T-helper 1 cell treated with Interleukin-12 subunit alpha and Interleukin-12 subunit beta and Interleukin-4 antibody, amounts not matched to agents 30 ng/mL and 1 ng/mL, for 36 hours (primary cell): ENCODE results near the gene ZNF775. TPM values are rescaled to one million over a fixed set of nuclear protein-coding genes. Genes with fewer than 3 reads are reported as not detected.

Experiments used
- intact Hi-C: fragments of 100-400 bp; cut with micrococcal nuclease; formaldehyde crosslinking; loops from one replicate; pipeline ENCODE4 v1.15.1; 2024
- total RNA-seq: library from RNA; stranded (reverse); gene quantifications from 2 replicates; pipeline ENCODE4 v1.2.3, GENCODE V29; 2022

Gene ZNF775
- total RNA-seq, 1 donor from 2014 or later: 6.2 TPM

DNA sequence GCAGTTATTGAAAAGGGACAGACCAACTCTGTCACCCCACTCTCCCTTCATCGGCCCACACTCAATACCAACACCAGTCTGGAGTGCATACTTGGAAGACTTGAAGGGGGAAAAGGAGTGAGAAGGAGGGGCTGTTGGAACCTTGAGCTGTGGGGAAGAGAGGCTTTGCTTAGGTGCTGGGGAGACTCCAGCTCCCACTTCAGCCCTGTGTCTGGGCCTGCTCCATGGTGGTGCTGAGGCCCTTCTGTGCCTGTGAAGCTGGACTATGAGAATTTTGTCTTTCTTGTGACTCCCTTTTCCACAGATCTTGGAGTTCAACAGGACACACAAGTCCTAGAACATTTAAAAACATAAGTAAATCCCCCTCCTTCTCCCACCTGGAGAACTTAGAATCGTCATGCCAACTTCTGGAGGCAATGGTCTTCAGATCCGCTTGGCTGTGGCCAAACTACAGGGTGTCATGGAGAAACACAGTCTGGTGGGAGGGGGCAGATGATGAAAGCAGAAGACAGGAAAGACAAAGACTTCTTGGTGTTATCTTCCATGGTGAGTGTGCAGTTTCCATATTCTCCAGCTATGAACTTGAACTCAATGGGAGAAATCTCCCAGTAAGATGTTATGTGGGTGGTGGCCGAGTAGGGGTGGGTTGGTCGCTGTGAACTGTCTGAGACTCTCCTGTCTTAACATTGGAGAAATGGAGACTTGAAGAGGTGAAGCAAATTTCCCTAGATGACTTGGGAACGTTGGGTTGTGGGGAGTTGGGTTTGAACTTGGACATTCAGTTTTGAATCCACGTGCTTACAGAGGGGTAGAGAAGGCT, 52.9 kb downstream of the ZNF775 start:
- intact Hi-C loops: no loop called here

DNA sequence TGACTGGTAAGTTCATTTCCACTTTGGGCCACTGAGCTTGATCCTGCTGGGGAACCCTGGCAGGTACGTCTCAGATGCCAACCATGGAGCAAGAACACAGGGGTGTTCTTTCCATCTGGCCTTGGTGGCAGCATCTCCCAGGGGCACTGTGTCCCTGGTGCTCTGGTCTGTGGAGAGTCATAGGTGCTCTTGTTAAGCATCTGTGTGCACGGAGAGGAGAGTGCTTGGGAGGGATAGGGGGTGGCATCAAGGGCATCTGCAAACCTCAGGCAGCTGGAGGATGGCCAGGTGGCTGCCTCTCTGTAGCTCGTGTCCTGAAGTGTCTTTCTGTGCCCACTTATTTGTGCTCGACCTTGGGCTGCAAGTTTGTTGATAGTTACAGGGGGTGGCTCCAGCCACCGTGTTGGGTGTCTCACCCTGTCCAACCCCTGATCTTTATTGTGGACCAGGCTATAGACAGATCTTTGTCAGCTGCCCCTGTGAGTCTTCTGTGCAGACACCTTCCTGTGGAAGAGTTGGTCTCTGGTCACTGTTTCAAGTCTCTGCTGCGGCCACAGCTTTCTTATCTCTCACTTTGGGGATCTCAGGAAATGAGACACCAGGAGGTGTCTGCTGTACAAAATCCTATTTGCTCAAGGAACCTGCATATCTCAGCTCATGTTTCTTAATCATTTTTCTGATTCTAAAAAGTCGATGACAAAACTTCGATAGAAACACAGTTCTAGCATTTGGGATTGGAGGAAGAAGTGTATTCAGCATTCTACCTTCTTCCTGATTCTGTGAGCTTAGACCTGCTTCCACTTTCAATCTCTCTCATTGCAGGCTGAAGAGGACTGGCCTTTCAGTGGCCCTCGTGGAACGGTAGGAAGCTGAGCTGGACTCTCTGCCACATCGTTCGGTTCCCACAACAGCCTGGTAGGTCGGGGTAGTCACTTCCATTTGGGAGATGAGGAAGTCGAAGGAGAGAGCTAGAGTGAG, 54.1 kb downstream of the ZNF775 start:
- intact Hi-C loops: no loop called here

DNA sequence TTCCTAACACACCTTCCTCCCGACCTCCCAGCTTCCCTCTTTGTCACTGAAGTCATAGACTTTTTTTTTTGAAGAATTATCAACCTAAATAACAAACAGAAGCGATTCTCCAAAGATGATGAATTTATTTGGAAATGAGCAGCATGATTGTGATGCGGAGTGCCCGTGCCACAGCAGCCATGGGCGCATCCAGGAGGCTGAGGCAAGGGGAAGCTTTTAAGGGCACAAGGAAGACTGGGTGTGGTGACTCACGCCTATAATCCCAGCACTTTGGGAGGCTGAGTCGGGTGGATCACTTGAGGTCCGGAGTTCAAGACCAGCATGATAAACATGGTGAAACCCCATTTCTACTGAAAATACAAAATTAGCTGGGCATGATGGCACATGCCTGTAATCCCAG, 55.1 kb downstream of the ZNF775 start:
- intact Hi-C loops: loop anchor here (2.0 kb wide), 1 partner anchor 27 kb away; no protein-coding TSS in a partner anchor

DNA sequence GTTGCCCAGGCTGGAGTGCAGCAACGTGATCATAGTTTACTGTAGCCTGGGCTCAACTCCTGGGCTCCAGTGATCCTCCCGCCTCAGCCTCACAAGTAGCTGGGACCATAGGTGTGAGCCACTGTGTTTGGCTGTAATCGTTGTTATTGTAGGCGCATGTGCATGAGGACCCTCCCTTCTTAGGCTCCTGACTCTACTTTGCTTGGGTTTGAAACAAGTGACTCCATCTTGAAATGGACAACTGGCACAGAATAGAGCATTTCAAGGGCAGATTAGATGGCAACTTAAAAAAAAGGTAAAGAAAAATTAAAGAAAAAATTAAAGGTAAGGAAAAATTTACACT, 55.9 kb downstream of the ZNF775 start:
- intact Hi-C loops: loop anchor here (2.0 kb wide), 1 partner anchor 28 kb away; no protein-coding TSS in a partner anchor

DNA sequence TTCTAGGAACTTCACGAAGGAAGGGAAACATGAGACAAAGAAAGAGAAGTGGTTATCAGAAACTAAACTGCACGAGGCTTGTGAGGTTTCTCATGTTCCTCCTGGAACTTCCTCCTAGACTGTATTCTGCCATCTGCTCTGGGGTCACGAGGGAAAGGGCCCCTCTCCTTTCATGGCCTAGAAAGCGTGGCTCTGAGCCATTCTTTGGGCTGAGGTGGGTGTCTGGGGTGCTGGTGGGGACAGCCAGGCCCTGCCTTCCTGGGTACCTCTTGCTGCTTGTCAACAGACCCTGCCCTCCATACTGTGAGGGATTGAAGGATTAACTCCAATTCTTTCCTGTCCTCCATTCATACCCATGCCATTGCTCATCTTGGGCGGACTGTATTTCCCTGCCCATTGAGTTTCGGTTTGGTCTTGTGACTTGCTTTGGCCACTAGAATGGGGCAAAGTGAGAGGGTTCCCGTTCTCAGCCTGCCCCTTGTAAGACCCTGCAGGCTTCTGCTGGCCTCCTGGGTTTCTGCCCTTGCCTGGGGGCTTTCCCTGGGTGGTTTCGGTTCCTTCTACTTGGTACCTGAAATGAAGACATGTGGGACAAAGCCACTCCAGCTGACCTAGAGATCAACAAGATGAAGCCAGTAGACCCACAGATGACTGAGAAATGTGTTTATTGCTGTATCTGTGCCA, 56.4 kb downstream of the ZNF775 start:
- intact Hi-C loops: loop anchor here (2.0 kb wide), 1 partner anchor 29 kb away; no protein-coding TSS in a partner anchor

DNA sequence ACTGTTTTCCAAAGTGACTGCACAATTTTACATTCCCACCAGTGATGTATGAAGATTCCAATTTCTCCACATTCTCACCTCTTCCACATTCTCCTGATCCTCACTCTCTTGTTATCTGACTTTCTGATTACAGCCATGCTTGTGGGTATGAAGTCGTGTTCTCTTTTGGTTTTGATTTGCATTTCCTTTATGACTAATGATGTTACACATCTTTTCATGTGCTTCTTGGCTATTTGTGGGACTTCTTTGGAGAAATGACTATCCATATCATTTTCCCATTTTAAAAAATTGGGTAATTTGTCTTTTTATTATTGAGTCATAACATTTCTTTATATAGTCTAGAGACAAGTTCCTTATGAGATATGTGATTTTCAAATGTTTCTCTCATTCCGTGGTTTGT, 60.8 kb downstream of the ZNF775 start:
- intact Hi-C loops: loop anchor here (10.0 kb wide), 1 partner anchor 545 kb away; no protein-coding TSS in a partner anchor

DNA sequence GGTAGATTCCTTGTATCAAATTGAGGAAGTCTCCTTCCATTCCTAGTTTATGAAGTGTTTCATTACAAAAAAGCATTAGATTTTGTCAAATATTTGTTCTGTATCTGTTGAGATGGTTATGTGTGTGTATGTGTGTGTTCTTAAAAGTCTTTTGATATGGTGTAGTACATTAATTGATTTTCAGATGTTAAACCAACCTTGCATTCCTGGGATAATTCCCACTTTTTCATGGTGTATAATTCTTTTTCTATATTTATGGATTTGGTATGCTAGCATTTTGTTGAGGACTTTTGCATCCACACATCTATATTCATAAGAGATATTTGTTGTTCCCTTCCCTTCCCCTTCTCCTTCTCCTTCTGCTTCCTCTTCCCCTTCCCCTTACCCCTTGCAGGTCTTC, 62.4 kb downstream of the ZNF775 start:
- intact Hi-C loops: loop anchor here (10.0 kb wide), 1 partner anchor 543 kb away; no protein-coding TSS in a partner anchor

DNA sequence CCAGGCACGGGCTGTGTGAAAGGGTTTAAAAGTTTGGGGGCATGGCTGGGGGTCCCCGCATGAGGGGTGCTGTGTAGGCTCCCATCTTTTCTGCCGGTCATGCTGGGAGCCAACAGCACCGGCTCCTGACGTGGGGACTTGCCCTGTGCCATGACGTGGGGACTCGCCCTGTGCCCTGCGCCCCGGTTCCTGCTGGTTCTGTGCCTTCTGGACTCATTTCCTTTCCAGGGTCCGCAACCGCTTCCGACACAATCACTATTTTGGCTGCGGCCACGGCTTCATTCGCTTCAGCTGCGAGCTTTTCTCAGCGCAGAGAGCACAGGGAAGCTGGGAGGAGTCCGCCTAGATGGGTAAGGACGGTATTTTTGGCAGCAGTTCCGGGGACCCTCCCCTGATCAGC, 63.7 kb downstream of the ZNF775 start:
- intact Hi-C loops: loop anchor here (10.0 kb wide), 1 partner anchor 542 kb away; no protein-coding TSS in a partner anchor

DNA sequence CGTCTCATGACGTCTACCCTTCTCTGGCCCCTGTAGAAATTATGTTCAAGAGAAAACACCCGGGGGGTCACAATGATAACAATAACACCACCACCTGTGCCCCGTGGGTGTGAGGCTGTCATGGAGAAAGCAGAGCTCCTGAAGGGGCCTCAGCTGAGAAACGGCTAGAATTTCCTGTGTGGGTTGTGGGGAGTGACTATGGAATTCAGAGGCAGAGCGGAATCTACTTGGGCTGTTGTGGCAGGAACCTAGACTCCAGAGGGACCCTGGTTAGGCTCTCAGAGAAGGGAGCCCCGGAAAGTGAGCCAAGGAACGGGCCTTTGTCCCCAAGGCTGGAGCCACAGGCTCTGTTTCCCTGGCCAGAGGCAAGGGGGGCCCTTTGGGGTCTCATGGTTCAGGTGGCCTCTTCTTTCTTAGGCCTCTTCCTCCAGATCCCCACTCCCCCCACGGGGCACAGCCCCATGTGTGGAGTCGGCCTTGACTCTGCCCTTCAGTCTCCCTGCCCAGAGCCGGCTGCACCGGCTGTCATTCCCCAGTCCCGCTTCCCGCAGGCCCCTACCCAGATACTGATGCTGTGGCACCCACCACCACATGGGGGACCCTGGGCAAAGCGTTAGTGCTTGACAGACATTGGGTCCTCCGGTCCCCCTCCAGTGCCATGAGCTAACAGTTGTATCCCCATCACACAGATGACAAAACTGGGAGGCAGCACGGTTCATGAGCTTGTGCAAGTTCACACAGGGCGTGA, 64.8 kb downstream of the ZNF775 start:
- intact Hi-C loops: loop anchor here (10.0 kb wide), 1 partner anchor 541 kb away; no protein-coding TSS in a partner anchor

DNA sequence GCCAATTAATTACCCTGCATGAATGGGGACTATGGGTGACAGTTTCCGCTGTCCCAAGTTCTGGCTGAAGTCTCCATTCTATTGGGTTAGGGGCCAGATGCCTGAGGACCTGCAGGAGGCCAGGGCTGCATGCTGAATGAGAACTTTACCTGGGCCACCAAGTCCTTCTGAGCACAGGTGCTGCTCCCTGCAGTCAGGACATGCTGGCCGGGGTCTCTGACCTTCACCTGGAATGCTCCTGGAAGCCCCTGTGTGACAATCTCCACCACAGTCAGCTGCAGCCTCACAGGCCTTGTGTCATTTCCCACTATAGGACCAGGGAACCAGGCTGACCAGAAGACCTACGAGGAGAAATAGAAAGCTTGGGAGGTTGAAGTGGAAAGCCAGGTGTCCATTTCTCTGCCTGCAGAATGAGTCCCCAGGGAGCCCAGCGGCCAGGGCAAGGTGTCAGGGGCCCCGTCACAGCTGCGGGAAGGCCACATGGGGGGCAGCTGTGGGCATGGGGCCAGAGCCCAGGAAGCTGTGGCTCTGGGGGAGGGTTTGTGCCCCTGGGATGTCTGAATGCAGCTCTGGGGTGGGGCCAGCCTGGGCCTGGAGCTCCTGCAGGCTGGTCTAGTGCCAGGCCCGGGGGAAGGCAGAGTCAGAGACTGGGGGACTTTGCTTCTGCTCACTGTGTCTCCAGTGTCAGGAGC, 65.7 kb downstream of the ZNF775 start:
- intact Hi-C loops: loop anchor here (10.0 kb wide), 1 partner anchor 540 kb away; no protein-coding TSS in a partner anchor

DNA sequence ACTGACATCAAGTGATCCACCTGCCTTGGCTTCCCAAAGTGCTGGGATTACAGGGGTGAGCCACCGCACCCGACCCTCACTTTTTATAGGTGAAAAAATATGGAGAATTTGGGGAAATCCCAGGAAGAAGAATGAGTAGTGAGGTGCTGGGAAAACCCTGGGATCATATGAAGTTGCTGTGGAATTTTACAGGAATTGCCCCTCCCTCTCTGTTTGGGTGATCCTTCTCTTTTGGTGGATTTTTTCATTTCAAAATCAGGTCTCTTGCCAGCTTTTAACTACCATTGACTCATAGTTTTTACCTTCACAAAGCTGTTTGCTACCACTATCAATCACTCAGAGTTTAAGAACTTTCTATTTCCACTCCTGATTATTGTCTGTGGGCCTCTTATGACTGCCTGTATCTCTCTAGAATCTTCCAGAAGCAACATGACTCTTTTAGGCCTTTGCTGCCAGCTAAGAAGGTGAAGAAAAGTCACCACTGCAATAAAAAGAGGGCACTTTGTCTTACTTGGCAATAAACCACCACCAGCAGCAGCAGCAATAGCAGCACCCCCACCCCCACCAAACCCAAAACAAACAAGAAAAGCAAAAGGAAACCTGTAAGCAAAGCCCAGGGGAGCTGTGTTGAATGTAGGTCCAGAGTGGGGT, 67.3 kb downstream of the ZNF775 start:
- intact Hi-C loops: loop anchor here (10.0 kb wide), 1 partner anchor 538 kb away; no protein-coding TSS in a partner anchor

Other genes with a start within 250 kb of the ZNF775 start
- gene LRRC61, start 56.0 kb upstream of the ZNF775 start, total RNA-seq: 40.2 and 41.6 TPM in 2 replicates
- gene ACTR3C, start 55.8 kb upstream of the ZNF775 start, total RNA-seq: 12.8 and 14.1 TPM in 2 replicates
- not detected in 2 replicates for gene RARRES2, start 37.7 kb upstream of the ZNF775 start, total RNA-seq
- gene REPIN1, start 10.5 kb upstream of the ZNF775 start, total RNA-seq: 59.1 and 64.1 TPM in 2 replicates
- gene GIMAP8, start 71.3 kb downstream of the ZNF775 start, total RNA-seq: 54.3 and 54.5 TPM in 2 replicates
- 291 and 306 TPM in 2 replicates for gene GIMAP7, start 135.5 kb downstream of the ZNF775 start, total RNA-seq
- 472 and 476 TPM in 2 replicates for gene GIMAP4, start 188.1 kb downstream of the ZNF775 start, total RNA-seq